ENCODE data around the gene SCNM1.
"Not testable (repeated sequence)": the region's sequence is repeated elsewhere in the genome, so short reads cannot be mapped to it uniquely, and the experiment has no call there.

The SCNM1 gene

GRCh38 chr1:151147132-151147503 is 18.8 kb upstream of the SCNM1 start:
- DNase-seq, result no peak

- no peak for DNase-seq
Measured at GRCh38 chr1:151147665-151148064, 18.3 kb upstream of the SCNM1 start.

GRCh38 chr1:151156515-151156819 is 9.5 kb upstream of the SCNM1 start, which contains the start of gene TNFAIP8L2:
TSS of gene TNFAIP8L2 (plus strand) at chr1:151156649. CDS start at chr1:151158698, 2,049 bp downstream.
- peak; percentile 84 for DNase-seq

DNA sequence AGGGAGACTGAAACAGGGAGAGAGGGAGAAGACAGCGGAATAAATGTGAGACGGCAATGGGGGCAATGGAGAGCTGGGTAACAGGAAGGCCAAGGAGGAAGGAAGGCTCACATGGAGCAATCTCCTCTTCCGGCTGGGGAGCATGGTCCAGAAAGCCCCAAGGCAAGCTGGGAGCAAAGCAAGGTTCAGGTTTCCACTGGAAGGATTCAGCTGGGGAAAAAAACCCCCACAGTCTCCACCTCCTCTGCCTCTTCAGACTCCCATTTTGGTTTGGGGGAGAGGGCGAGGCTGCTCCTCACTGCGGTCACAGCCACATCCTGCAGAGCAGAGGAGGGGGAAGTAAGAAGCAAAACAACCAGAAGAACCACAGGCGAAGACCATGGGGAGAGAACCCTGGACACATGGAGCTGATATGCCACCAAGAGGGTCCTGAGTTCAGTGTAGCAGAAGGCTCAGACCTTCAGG is 8.8 kb upstream of the SCNM1 start:
- peak; percentile 80 for DNase-seq

DNA sequence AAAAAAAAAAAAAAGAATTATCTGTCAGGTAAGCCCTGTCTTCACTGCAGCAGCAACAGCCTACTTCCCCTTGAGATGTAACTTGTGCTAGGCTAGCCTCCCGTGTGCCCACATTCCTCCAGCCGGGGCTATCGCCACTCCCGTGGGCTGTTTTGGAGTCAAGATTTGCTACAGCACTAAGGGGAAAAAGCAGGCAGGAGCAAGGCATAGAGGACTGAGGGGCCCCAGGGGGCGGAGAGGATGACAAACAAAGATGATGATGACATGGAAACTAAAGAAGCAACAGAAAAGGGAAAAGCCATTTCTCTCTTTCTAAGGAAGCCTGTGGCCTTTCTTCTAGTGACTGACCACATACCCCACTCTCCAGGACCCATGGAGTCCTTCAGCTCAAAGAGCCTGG is 7.6 kb upstream of the SCNM1 start:
- DNase-seq, result peak; percentile 27

GRCh38 chr1:151158751-151159251 is 7.1 kb upstream of the SCNM1 start:
- no peak for DNase-seq

- DNase-seq, result no peak
Measured at GRCh38 chr1:151159373-151159772, 6.6 kb upstream of the SCNM1 start.

DNA sequence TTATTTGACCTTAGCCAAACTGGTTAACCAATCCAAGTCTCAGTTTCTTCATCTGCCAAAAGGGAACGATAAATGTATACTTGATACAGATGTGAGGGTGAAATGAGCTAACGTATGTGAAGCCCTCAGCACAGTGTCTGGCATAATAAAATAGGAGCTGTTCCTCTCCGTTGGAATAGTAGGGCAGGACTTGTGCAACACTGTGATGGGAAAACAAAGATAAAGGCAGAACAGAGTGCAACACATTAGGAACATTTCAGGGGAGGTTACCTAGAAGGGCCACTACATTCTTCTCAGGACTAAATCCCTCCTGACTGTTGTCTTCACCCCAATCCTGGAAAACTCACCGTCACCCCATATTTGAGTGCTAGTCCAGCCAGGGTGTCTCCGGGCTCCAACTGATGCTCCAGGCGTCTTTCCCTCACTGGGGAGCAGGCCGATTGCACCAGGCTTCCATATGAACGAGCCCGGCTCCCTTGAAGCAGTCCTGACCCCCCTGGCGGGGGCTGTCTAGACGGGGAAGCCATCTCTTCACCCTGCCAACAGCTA is 1.1 kb upstream of the SCNM1 start:
- no peak for DNase-seq

GRCh38 chr1:151165281-151165737 is 635 bp upstream of the SCNM1 start:
- DNase-seq, result no peak

- DNase-seq, result no peak
Measured at GRCh38 chr1:151166505-151166956, 587 bp downstream of the SCNM1 start.

DNA sequence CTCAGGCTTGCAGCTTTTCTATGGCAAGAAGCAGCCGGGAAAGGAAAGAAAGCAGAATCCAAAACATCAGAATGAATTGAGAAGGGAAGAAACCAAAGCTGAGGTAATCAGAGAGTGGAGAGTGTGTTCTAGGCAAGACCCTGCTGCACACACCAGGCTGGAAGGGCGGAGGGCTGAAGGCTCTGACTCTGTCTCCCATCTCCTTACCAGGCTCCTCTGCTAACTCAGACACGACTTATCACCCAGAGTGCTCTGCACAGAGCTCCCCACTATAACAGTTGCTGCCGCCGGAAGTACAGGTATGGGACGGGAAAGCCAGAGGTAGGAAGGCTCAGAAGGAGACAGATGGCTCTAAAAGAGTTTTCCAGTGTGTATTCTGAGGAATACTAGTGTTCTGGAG is 1.2 kb downstream of the SCNM1 start:
- no peak for DNase-seq

GRCh38 chr1:151171190-151171589 is 5.2 kb downstream of the SCNM1 start:
- DNase-seq, result no peak

GRCh38 chr1:151175041-151175741 is 9.2 kb downstream of the SCNM1 start:
- no peak for DNase-seq

DNA sequence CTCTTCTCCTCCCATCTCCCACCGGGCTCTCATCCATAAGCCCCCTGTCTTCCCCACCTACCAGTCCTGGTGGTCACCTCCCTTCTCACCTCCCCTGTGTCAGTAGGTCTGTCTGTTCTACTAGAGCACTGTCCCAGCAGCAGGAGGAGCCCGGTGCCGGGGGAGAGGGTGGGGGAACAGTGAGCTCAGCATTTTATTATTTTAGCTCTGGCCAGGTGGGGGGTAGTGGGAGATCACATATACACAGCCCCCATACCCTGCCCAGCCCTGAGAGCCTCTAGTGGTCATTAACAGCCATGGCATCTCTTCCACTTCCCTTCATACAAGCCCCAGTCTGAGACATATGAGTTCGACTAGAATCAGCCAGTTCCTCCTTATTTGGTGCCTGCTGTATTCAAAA is 9.9 kb downstream of the SCNM1 start, which contains the start of gene TMOD4:
Gene TMOD4, minus strand, starts transcription at position 119 of the 400 bp plus-strand sequence. CDS start 1,106 bp downstream, outside the sequence.
- no peak for DNase-seq

GRCh38 chr1:151176514-151177045 is 10.6 kb downstream of the SCNM1 start:
- no peak for DNase-seq

DNA sequence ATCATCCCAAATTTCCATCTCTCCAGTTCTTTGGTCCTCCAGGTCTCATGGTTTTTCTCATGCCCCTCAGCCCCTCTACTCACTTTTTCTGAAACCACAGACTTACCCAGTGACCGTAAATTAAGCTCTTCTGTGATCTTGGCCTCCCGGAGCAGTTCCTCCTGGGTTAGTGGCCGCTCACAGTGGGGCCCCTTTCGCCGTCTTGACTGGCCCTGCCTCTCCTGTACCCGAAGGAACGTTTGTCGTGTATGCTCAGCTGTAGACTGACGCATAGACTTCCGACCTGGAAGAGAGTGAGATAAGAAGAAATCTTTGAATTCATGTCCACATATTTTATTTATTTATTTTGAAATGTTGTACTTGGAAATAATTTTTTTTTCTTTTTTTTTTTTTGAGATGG is 18.3 kb downstream of the SCNM1 start:
- no peak for DNase-seq

- DNase-seq, result no peak
Measured at GRCh38 chr1:151187205-151187604, 21.3 kb downstream of the SCNM1 start.

DNA sequence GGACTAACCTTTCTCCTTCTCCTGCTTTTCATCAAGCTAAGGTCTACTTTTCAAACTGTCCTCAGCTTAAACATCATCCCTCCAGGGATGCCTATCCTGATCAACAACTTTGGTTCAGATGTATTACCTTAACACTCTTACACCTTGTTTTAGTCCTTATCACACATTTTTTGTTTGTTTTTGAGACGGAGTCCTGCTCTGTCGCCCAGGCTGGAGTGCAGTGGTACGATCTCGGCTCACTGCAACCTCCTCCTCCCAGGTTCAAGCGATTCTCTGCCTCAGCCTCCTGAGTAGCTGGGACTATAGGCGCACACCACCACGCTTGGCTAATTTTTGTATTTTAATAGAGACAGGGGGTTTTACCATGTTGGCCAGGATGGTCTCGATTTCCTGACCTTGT is 22.7 kb downstream of the SCNM1 start:
- DNase-seq, result not testable (repeated sequence)

DNA sequence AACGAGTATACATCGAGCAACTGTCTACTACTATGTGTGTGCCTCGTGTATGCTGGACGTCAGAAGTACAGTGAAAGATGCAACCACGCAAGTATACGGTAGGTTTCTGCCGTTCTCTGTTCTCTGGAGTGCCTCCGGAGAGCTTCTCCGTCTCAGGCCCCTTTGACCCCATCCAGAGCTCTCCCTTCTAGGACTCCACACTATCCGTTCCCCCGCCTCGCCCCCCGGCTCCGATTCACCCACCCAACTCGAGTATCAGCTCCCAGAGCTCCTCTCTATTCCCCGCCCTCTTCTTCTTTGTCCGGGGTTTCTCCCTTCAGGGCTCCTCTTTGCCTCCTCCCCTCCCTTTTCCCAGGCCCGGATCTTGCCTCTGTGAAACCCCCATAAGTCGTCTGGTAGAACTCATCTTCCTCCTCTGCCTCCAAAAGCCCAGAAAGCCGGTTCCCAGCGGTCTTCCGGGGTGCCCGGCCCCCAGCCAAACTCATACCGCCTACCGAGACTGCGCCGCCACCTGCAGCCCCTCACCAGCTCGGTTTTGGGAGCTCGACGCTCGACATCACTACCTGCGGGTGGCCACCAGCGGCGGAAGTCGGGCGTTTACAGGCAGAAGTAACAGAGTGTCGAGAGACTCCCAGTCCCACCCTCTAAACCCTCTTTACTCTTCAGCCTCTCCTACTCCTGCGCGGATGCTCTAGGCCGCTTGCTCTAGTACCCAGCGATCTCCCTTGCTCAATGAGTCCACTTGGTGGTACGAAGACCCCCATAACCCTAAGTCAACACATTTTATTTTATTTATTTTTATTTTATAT is 23.9 kb downstream of the SCNM1 start, which contains the start of gene VPS72:
Gene VPS72, minus strand, starts transcription at position 561 of the 809 bp plus-strand sequence. Its CDS starts 76 bp downstream, at position 485.
- DNase-seq, result peak; percentile 93

DNA sequence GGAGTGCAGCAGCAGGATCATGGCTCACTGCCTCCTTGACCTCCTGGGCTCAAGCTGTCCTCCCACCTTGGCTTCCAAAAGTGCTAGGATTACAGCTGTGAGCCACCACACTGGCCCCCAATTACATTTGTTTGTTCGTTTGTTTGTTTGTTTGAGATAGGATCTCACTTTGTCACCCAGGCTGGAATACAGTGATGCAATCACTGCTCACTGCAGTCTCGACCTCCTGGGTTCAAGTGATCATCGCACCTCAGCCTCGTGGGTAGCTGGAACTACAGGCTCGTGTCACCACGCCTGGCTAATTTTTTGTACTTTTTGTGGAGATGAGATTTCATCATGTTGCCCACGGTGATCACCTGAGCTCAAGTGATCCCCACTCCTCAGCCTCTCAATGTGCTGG is 26.1 kb downstream of the SCNM1 start:
- DNase-seq, result no peak

- DNase-seq, result no peak
Measured at GRCh38 chr1:151193304-151193703, 27.4 kb downstream of the SCNM1 start.

DNA sequence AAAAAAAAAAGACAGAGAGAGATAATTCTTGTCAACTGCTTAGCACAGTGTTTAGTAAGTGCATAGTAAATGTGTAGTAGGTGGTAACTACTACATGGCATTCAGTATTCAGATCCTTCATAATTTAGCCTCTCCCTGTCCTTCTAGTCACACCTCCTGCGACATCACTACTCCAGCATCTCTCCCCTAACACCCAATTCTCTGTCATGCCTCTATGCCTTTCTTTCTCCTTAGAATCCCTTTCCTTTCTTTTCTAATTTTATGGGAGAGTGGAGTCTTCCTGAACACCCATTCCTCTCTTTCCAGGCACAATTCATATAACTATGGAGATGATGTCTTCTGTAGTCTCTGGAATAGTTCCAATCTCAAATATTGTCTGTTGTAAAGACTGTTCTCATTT is 27.9 kb downstream of the SCNM1 start:
- no peak for DNase-seq

Data from activated CD4-positive, alpha-beta T cell treated with anti-CD3 and anti-CD28 coated beads, Interleukin-10, Interleukin-2, amounts not matched to agents 100 ng/mL and 50 ng/mL, durations not matched to agents 16 hours and 8 hours (primary cell).